Amniotic epithelial cell (primary cell): ENCODE measurements around the gene RPS6KA2.
A peak's percentile ranks its signal among the peaks of the same experiment; 100 is the strongest.

ENCODE experiments used
- DNase-seq: peaks from one replicate; pipeline ENCODE4 v3.0.0-alpha.2; 2010; ENCODE audit warnings: low read depth

Gene RPS6KA2

DNA sequence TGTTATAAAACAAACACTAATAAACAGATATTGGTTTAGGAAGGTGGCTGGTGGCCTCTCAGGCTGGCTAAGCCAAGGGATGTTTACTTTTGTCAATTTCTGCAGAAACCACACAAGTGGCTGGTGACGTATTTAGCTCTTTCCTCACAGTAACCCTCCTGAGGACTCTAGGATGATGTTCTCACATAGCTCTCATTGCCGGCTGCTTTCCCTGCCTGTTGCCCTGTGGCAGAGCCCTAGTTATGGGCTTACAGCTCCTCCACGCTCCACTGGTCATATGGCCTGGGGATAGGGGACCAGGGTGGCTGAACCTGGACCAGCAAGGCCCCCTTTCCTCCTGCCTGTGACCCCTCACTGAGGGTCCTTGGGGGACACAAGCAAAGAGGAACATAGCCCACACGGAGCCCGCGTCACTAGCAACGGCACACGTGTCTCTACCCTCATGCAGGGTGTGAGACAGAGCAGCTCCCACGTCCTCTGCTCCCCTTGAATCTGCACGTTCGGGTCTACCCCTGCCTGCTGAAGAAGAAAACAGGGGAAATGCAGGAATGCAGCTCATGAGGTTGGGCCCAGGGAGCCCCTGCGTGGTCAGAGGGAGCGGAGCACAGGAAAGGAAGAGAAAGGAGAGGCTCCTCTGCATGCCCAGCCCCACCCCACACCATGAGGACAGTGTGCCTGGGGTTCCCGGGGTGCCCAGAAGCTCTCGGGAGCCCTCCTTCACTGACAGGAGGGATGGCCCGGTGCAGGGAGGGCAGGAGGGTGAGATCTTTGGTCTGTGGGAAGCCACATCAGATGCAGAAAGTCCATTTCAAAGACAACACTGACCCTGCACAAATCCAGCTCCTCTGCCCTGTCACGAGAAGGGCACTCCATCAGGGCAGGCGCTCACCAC is 54.4 kb downstream of the RPS6KA2 start:
- peak; percentile 82 for DNase-seq

DNA sequence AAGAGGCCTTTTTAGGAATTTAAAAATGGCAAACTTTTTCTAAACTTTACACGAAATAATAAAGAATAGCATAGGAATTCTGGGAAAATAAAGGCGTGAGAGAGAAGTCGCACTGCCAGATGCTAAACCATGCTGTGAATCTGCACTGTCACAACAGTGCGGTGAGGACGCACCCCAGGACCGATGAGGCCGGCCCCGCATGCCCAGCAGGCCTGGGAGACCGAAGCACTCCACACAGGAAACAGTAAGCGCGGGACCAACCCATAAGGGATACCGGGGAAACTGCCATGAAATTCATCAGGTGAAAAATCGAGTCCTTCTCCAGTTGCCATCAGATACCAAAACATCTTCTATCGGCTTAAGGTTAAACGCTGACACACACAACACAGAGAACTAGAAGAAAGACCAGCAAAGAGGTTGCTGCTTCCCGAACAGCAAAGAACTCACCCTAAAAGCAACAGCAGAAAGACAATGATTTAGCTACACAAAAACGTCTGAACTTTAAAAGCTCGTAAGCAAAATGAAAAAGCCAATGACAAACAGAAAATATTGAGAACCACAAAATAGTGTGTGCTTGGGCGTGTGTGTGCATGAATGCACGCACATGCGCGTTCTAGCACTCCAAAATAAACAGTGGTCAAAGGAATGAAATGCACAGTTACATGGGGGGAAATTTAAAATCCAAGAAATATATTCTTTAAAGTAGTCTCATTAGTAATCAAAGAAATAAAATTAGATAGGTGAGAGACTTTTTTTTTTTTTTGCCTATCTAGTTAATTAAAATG is 55.9 kb downstream of the RPS6KA2 start:
- no peak for DNase-seq

DNA sequence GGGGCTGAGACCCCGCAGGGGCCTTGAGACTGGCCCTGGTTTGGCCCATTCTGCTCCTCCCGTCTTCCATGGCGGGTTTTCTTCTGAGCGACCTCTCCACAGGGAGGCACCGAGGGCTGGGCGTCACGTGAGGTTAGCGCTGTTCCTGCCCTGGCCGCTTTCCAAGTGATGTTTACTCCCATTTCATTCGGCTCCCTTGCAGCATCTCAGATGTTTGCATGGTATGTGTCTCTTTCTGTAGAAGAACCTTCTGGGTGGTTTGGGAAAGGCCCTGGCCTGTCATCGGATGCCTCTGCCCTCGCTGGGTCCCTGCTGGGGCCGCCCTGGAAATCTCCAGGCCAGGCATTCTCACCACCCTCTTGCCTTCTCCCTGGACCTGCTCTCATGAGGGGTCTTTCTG is 57.8 kb downstream of the RPS6KA2 start:
- no peak for DNase-seq

DNA sequence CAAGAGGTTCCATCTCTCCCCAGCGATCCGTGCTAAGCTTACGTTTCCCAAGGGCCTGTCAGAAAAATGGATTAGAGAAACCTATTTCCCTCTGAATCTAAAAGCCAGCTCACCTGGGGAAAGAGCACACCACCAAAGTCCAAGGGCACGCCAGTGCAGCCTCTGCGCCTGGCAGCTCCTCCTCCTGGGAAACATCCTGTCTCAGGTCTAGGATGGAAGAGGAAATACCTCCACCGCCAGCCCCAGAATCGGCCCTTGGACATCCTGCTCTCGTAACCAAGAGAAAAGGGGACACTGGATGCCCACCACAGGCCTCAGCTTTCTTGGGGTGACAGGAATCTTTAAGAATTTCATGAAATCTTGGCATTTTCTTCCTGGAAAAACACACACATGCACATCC is 59.2 kb downstream of the RPS6KA2 start:
- DNase-seq: no peak

DNA sequence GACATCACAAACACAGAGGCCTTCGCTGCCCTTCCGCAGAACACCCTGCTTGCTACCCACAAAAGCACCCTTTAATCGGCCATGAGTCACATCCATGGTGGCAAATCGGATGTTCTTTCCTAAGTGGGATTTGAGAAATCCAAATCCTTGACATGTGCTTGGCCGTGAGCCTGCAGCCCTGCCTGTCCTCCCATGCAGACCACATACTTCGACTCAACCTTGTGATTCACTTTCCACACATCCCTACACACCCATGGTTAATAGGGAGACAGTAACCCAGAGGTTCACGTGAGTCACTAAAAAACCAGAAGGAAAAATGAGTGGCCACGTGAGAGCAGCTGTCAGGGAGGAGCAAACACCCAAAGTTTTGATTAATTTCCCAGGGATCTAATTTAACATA is 59.9 kb downstream of the RPS6KA2 start:
- peak; percentile 99 for DNase-seq

DNA sequence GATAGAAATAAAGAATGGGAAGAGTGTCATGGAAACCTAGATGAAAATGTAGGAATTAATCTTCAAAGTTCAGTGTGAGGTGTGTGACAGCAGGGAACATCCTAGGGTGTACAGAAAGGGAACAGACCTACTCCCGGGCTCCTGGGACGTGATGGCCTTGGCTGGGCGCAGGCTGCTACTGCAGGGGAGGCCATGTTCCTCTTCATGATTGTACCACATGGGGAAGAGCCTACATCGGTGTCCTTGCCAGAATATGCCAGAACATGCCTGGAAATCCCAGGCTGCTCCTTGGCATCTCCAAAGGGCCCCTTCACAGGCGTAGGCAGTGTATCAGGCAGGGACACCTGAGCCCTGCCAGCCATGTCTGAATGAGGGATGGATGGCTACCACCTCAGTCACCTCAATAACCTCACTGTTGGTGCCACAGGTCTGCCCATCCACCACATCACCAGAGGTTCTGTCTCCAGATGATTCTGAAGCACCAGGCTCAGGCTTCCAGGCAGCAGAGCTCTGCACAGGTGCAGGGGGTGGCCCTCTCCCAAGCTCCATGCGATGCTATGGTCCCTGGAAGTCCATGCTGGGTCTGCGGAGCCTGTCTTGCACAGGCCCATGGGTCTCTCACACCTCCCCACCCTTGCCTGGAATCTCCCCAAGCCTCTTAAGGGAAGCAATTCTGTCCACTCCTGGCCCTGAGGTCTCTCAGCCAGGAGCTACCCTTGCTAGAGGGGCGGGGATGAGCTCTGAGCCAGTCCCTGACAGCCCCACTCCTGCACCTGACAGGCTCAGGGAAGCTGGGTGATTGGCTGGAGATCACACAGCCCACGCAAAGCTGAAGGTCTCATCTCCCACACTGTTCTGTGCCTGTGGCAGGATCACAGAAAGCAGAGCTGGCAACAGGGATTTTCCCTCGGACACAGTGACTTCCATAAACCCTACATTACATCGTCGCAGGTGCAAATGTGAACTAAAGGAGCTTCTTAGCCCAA is 60.7 kb downstream of the RPS6KA2 start:
- DNase-seq: no peak

DNA sequence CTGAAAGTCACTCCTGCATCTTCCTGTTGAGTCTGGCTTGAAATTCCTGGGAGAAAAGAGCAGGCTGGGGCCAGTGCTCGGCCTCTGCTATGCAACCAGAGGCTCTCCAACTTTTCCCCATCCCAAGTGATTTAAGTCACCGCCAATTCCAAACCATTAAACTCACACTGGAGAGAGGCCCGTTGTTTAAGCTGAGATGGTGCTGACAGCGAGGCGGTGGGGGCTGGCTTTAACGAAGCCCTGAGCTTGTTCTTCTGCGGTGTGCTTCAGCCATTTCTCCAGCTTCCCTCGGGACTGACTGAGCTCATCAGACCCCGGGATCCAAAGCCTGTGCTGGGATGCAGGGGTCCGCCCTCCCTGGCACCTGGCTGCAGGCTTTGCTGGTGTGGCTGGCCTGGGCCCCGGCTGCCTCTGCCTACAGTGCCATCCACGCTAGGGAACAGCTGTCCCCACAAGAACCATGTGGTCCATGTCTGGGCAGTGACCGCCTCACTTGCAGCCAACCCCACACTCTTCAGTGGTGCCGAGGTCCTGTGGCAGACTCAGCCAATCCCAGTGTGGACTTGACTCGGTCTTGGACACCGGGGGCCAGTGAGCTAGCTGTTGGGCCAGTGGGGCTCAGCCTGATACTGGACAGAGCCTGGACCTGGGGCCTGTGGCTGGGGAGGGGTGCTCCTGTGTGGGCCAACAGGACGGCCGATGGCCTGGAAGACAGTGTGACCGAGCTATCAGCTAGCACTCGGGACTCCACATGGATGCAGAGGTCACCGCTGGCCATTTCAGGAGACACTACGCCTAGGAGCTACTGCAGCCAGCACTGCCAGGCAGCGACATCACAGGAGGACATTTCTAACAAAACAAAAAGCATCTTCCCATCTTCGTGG is 61.7 kb downstream of the RPS6KA2 start:
- no peak for DNase-seq

DNA sequence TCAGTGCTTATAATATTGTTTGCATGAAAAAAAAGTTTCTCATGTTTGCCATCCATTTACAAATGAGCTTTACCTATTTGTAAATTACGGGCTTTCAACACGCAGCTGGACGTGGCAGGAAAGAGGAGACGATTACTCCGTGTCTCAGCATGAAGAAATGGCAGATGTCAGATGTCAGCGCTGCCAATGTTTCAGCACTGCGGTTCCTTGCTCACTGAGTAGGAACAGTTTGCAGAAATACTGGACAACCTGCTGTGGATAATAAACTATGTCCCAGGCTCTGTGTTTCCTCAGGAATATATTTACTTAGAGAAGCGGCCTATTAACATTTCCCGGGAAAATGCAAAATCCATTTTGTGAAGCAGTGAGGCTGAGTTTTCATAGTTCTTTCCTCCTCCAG is 63.2 kb downstream of the RPS6KA2 start:
- no peak for DNase-seq

DNA sequence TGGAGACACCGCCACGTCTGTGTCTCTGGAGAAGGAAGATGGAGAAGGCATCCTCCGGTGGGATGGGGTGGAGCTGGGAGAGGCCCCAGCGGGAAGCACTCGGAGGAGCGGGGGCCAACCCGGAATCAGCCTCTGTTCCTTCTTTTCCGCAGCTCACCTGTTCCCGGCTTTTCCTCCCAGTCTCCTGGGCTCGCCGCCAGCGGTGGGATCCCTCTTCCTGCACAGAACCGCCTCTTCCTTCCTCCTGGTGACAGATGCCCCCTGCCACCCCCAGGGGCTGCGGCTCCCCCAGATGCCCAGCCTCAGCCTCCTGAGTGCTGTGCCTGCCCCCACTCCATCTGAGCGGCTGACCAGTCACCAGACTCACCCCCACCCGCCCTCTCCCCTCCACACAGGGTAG is 63.9 kb downstream of the RPS6KA2 start:
- DNase-seq: no peak

DNA sequence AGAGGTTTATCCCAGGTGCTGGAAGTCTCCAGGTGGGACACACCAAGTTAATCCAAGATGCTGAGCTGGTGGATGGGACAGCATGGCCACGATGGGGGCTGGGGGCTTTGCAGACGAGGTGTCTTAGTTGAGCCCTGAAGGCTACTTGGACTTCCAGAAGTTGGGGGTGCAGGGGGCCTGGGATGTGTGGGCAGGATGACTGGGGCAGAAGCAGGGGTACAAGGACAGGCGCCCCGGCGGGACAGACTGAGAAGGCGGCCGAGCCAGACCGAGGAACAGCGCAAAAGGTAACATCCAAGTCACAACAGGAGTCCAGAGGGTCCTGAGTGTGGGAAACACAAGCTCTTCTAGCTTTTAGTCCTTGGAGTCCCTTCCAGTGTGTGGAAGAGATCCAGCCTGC is 64.3 kb downstream of the RPS6KA2 start:
- DNase-seq: no peak

DNA sequence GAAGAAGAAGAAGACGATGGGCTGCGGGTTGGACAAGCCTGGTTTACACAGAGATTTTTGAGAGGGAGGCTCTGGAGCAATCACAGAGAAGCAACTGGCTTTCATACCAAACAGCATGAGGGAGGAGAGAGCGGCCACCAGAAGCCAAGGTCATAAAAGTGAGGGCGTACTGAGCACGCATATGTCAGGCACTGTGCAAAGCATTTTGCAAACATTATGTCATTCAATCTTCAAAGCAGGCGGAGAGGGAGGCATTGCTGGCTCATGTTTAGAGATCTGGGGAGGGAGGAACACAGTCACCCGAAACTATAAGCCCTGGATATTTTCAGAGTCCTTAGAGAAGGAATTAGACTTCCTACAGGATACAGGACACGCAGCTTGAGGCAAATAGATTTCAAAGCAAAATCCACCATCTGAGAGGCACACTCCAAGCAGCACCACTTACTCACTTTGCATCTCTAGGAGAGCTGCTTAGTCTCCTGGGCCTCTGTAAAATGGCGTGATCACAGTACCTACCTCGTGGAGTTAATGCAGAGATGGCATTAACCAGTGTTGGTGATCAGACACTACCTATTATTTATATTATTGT is 65.2 kb downstream of the RPS6KA2 start:
- DNase-seq: no peak

DNA sequence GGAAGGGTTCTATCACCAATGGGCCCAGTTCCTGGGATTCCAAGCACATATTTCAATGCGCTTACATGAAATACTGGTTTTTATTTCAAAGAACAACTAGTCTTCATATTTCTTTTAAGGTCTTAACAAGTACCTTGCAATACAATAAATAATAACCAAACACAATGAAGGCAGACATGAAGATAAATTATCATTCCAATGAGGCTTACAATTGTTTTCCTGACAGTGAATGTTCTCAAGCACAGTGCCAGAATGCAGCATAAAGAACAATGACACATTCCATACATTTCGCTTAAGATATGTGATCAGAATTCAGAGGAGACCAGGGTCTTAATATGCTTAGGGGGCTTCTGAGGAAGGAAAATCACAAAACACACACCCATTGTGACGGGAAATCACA is 66.8 kb downstream of the RPS6KA2 start:
- no peak for DNase-seq

DNA sequence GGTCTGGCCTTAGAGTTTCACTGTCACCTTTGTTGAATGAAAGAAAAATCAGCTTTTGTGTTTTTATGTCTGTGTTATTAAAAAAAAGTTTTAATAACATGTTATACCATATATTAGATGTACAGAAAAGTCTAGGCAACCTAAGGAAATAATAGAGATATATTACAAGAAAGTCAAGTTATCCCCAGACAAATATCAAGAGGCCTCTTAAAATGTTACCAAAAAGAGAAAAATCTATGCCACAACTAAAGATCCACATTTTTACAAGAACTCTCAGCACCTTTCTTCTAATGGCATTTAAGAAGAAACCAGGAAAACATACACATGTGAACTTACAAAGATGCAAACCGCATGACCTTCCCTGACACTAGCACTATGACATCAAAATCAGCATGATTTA is 67.4 kb downstream of the RPS6KA2 start:
- DNase-seq: no peak

DNA sequence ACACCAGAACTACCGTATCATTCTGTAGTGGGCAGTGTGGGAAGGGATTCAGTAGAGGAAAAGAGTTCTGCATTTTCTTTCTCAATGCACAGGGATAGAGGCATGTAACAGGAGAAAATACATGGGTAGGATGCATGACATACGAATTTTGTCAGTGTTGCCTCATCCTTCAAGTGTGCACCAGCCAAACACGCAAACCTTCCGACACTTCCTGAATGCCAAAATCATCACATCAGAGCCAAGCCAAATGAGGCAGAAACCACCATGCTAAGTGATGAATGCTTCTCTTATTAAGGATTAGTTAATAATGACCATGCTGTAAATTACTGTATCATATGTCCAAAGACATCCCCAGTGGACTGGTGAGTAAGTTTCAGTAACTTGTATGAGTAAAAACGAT is 67.8 kb downstream of the RPS6KA2 start:
- peak; percentile 20 for DNase-seq

DNA sequence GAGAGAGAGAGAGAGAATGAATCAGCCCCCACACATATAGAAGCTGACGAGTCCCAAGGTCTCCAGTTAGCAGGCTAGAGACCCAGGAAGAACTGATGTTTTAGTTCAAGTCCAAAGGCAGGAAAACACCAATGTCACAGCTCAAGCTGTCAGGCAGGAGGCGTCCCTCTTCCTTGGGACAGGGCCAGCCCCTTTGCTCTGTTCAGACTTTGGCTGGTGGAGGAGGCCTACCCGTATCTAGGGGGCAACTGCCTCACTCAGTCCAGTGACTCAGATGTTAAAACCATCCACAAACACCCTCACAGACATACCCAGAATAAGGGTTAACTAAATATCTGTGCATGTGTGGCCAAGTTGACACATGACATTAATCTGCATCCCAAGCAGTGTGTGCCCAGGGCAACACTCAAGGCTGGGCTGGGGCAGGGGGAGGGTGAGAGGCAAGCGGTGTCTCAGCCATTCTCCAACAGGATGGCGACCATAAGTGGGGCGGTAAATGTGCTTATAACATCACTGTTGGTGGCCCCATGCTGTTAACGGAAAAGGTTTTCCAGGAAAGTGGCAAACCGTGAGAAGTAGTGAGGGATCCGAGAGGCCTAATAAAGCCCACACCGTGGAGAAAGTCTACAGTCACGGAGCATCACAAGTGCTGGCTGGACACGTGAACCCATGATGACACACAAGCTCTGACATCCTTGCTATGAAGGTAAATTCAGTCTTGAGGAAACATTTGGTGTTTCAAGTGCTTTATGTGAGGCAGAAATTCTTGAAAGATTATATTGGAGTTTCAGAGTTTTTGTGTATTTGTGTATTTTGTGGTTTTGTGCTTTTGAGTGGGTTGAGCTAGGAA is 68.7 kb downstream of the RPS6KA2 start:
- no peak for DNase-seq

DNA sequence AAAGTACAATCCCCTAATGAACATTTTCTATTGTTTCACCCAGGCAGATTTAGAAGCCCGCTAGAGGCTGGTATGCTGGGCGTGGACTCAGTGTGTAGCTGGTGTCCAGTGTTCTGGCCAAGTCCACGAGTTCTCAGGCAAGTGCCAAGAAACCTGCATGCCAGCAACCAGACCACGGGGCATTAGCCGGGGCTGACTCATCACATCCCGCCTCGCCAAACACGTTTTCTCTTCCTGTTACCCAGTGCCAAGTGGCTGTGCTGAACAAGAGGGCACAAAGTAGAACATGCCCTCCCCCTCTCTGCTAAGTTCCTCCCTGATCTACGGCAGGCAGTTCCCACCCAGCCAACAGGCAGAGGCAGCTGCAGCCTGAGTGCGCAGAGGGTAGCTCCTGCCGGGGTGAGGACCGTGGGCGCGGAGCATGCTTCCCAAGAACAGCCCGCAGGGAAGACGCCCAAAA is 70.2 kb downstream of the RPS6KA2 start:
- peak; percentile 78 for DNase-seq

DNA sequence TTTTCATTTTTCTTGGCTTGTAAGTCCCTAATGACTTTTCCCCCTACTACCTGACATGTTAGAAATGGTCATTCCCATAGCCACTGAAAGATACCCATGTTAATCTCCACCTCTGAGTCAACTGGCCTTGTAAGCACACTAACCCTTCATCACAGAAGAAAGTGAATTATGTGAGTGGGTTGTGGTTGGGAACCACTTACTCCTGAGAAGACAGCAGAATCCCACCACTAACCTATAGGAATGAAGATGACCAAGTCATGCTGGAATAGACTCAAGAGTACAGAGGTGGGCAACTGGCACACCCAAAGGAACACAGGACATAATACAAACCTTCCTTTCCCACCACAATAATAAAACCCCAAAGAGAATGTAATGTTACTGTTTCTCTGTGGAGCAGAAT is 70.7 kb downstream of the RPS6KA2 start:
- DNase-seq: peak; percentile 80

DNA sequence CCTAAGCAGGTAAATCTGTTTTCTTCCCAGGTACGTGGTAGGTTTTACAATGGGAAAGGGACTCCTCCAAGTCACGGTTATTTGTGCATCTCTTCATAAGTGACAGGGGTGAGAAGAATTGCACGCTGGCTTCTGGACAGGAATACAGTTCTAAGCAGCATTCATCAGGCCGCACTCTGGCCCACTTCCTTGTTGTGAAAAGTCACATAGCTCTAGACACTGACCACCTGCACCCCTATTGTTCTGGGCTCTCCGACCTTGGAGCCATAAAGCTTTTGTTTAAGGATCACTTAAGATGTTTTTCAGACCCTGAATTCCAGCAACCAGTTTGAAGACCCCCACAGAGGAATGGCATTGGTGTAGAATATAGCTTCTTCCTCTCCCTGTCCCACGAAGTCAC is 72.0 kb downstream of the RPS6KA2 start:
- no peak for DNase-seq

DNA sequence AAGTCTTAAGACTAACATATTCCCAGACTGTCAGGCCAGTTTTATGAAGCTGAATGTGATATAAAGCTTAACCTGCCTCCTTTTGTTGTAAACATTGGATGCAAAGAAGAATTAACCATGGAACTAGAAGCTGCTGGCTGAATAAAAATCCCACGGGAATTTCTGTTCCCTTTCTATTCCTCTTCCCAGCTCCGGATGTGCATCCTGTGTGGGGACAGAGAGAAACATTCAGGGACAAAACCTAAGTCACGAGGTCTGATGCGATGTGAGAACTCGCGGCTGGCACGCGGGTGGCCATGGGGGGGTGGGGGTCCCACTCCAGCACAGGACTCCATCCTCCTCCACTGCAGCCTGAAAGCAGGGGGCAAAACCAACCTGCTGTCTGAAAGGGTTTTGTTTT is 72.7 kb downstream of the RPS6KA2 start:
- DNase-seq: no peak
